ENCODE data around the gene TIMM17A.
"Not testable (repeated sequence)": the region's sequence is repeated elsewhere in the genome, so short reads cannot be mapped to it uniquely, and the experiment has no call there.

TIMM17A gene

GRCh38 chr1:202016811-202017748, 61.8 kb downstream of the TIMM17A start:
- DNase-seq, result no peak

DNA sequence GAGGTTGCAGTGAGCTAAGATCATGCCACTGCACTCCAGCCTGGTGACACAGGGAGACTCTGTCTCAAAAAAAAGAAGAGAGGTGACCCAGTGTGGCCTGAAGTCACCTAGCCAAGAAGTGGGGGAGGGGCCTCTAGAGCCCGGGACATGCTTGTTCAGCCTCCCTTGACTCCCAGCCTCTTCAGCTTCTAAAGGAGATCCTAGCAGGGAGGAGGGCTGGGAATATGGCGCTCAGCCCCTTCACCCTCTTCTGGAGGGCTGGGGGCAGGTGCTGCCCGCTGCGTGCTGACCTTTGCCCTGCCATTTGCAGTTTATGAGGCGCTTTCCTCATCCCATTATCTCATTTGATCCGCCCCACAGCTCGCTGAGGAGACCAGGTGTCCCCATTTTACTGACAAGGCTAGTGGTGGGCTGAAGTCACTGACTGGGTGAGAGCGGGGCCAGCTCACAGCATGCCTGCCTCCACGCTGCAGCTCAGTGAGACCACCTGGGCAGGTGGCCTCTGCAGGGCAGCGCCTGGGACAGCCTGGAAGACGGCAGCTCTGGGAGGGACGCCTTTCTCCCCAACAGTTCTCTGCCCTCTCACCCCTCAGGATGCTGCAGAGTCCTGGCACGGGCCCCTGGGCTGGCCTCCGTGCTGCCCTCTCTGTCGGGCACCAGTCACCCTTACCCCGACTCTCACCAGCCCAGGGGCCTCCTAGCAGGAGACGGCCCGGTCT, 62.6 kb downstream of the TIMM17A start:
- DNase-seq, result no peak

GRCh38 chr1:202018468-202019234, 63.3 kb downstream of the TIMM17A start:
- DNase-seq, result no peak

DNA sequence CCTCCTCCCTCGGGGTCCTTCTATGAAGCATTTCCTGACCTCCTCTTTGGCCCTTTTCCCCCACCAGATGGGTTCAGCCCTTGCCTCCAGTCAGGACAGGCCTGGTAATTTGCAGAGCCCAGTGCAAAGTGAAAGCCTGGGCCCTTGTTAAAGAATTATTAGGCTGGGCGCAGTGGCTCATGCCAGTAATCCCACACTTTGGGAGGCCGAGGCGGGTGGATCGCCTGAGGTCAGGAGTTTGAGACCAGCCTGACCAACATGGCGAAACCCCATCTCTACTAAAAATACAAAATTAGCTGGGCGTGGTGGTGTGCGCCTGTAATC, 63.9 kb downstream of the TIMM17A start:
- not testable (repeated sequence) for DNase-seq

Data from suppressor macrophage treated with lipopolysaccharide for 4 hours (primary cell).